Caki2 (cell line): ENCODE results near the gene THSD4. TPM values are rescaled to one million over a fixed set of nuclear protein-coding genes. Genes with fewer than 3 reads are reported as not detected.

Experiments used
- DNase-seq: peaks from one replicate; pipeline ENCODE4 v3.0.0-alpha.2; 2015; ENCODE audit warnings: low read depth
- in situ Hi-C: cut with HindIII; loops from 2 replicates; pipeline ENCODE4 v1.10.0; 2016; ENCODE audit warnings: low sequenced_read_pairs, low pct_unique_long_range_greater_than_20kb, mixed read lengths
- total RNA-seq: library from RNA; depleted of rRNA; stranded (reverse); fragments of >200 nt; shearing (Covaris generic); gene quantifications from 2 replicates; pipeline ENCODE4 v1.2.3, GENCODE V29; 2014; ENCODE audit warnings: low replicate concordance

THSD4 gene
- total RNA-seq, 1 experiment from 2014 or later, result 9.0 TPM

- DNase-seq, result no peak
- in situ Hi-C loops, result no loop called here
Measured at GRCh38 chr15:71742964-71743363, 627.7 kb downstream of the THSD4 start.

GRCh38 chr15:71743861-71744382 lies 628.7 kb downstream of the THSD4 start:
- in situ Hi-C loops, result no loop called here
- DNase-seq, result peak; percentile 64

- in situ Hi-C loops, result no loop called here
- DNase-seq, result no peak
Measured at GRCh38 chr15:71746719-71747118, 631.4 kb downstream of the THSD4 start.

DNA sequence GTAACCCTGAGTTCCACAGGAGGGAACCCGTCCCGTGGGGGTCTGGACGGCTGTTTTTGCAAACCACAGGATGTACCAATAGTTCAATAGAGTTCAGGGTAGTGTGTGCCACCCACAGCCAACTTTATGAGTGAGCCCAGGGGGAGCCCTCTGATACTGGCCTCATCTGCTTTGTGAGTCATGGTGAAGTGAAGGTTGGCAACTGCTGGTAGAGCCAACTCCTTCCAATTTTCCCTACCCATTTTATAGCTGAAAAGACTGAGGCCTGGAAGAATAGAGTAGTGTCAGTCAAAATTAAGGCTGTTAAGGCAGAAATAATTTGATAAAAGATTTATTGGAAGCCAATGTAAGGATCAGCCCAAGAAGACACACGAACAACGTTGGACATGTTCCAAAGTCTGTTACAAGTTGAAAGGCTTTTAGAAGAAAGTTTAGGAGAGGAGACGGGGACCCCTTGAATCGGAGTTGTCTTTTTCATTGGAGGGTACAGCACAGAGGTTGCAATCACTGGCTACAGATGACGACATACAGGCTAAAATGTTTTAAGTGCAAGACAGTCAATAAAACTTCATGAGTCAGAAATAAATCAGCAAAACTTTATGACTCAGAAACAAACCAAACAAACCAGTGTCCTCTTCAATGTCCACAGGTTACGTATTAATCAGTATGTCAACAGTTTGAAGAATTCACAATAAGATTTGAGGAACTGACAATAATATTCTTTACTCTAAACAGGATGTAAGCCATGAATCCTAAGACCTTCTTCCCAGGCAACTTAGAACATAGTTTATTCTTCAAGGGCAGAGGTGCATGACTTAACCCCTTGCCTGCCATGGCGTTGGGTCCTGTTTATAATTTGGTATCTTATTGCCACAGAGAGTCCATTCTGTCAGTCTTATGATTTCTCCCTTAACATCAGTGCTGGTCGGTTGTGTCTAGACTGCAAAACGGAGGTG lies 632.1 kb downstream of the THSD4 start:
- in situ Hi-C loops, result no loop called here
- peak; percentile 94 for DNase-seq

GRCh38 chr15:71748293-71748718 lies 633.0 kb downstream of the THSD4 start:
- DNase-seq, result peak; percentile 87
- in situ Hi-C loops, result no loop called here

GRCh38 chr15:71749500-71749899 lies 634.2 kb downstream of the THSD4 start:
- in situ Hi-C loops, result no loop called here
- DNase-seq, result no peak

- DNase-seq, result no peak
- in situ Hi-C loops, result no loop called here
Measured at GRCh38 chr15:71752128-71752527, 636.9 kb downstream of the THSD4 start.

- in situ Hi-C loops, result no loop called here
- peak; percentile 97 for DNase-seq
Measured at GRCh38 chr15:71752604-71753289, 637.5 kb downstream of the THSD4 start.

- DNase-seq, result no peak
- in situ Hi-C loops, result no loop called here
Measured at GRCh38 chr15:71753346-71753745, 638.1 kb downstream of the THSD4 start.

- in situ Hi-C loops, result no loop called here
- DNase-seq, result no peak
Measured at GRCh38 chr15:71754660-71755059, 639.4 kb downstream of the THSD4 start.

DNA sequence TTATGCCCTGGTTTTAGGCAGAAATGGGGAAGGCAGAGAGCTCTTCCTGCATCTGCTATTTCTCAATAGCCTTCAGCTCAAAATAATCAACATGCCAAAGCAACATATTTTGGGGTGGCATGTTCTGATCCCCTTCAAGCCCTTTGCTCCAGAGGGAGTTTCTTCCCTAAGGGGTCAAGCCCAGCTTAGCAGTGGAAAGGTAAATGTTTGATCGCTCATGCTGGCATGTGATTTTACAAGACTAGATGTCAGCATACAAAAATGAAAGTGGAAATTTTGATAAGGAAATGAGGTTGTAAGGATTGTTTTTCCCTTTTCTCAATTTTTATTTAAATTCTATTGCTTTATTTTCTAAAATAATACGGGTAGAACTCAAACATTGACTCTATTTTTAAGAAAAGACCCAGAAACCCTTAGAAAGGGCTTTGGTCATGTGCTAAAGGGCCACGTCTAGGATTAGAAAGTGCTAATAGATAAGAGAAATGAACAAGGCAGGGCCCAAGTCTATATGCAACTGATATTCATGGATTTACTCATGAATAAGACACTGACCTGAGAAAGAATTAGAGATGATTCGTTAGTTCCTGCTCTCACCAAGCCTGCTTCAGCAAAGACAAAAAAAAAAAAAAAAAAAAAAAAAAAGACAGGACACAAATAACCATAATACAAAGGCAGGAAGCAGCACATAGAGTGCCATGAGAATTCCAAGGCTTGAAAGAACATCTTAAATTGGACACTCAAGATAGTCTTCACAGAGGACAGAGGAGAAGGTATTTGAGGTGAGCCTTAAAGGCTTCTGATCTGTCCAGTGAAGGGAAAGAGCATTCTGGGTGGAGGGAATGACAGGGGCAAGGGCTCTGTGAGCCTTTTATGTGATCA lies 640.1 kb downstream of the THSD4 start:
- in situ Hi-C loops, result no loop called here
- no peak for DNase-seq

DNA sequence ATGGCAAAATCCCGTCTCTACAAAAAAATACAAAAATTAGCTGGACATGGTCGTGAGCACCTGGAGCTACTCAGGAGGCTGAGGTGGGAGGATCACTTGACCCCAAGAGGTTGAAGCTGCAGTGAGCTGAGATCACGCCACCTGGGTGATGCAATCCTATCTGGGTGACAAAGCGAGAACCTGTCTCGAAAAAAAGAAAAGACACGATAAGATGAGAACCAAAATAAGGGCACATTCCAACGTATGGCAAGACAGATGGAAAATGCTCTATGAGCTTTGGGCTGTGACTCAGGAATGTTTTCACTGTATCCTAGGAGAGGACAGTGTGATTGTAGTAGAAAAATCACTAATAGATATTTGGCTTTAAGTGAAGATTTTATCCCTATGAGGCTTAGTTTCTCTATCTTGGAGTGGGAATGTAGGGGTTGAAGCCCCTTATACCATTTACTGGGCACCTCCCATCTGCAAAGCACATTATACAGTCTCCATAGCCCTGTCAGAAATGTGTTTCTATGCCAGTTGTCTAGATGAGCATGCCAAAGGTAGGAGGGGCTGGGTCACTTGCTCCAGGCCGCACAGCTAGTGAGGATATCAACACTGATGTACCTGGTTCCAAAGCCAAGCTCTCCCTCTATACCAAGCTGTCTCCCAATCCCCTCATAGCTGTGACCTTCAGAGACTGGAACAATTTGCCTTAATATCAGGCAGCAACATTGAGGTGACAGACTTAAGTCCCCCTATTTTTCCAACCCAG lies 641.5 kb downstream of the THSD4 start:
- no peak for DNase-seq
- in situ Hi-C loops, result no loop called here

GRCh38 chr15:71757741-71758530 lies 642.7 kb downstream of the THSD4 start:
- in situ Hi-C loops, result no loop called here

GRCh38 chr15:71758711-71759110 lies 643.4 kb downstream of the THSD4 start:
- DNase-seq, result no peak
- in situ Hi-C loops, result no loop called here

More at GRCh38 chr15:71757741-71758530, 642.7 kb downstream of the THSD4 start:
- peak; percentile 87 for DNase-seq

- in situ Hi-C loops, result no loop called here
- DNase-seq, result no peak
Measured at GRCh38 chr15:71760852-71761251, 645.6 kb downstream of the THSD4 start.

- in situ Hi-C loops, result no loop called here
- peak; percentile 78 for DNase-seq
Measured at GRCh38 chr15:71761649-71762048, 646.4 kb downstream of the THSD4 start.

GRCh38 chr15:71768184-71768583 lies 652.9 kb downstream of the THSD4 start:
- DNase-seq, result no peak
- in situ Hi-C loops, result no loop called here
